HFFc6 (cell line): ENCODE results near the gene ZBTB16. TPM values are rescaled to one million over a fixed set of nuclear protein-coding genes. Genes with fewer than 3 reads are reported as not detected.

Experiments
- DNase-seq: peaks from one replicate; pipeline ENCODE4 v3.0.0-alpha.2; 2018
- H3K27ac Mint-ChIP-seq: 2 replicates; pipeline ENCODE4 v1.8.0; 2020; ENCODE audit warnings: mild to moderate bottlenecking, mixed read lengths
- H3K27me3 Mint-ChIP-seq: 2 replicates; pipeline ENCODE4 v1.8.0; 2021; ENCODE audit warnings: mild to moderate bottlenecking, moderate library complexity, mixed read lengths; ENCODE audit not compliant: insufficient read depth
- H3K36me3 Mint-ChIP-seq: 2 replicates; pipeline ENCODE4 v1.8.0; 2021; ENCODE audit warnings: low read depth, mixed read lengths
- H3K4me1 Mint-ChIP-seq: 2 replicates; pipeline ENCODE4 v1.8.0; 2020; ENCODE audit warnings: low read depth, mixed read lengths
- H3K4me3 Mint-ChIP-seq: 2 replicates; pipeline ENCODE4 v1.8.0; 2020; ENCODE audit warnings: mild to moderate bottlenecking, moderate library complexity, mixed read lengths
- H3K9me3 Mint-ChIP-seq: 2 replicates; pipeline ENCODE4 v1.8.0; 2020; ENCODE audit warnings: mild to moderate bottlenecking, mixed read lengths
- CTCF ChIP-seq: fragments of 200-600 bp; sonication (generic); IDR thresholded peaks from 2 replicates; pipeline ENCODE4 v1.5.0; 2021; ENCODE audit warnings: antibody characterized with exemption, mild to moderate bottlenecking
- total RNA-seq, 6 experiments: library from RNA; stranded (reverse); fragmentation: NEBNext Ultra II Directional; extraction: Animal tissue kit (Norgen Biotek cat#: 25700); gene quantifications; 2 replicates in 1 of 6; 3 replicates in 5 of 6; pipeline ENCODE4 v1.2.3, GENCODE V29; 2021

ZBTB16 gene
- total RNA-seq, 6 experiments from 2014 or later: not detected

DNA sequence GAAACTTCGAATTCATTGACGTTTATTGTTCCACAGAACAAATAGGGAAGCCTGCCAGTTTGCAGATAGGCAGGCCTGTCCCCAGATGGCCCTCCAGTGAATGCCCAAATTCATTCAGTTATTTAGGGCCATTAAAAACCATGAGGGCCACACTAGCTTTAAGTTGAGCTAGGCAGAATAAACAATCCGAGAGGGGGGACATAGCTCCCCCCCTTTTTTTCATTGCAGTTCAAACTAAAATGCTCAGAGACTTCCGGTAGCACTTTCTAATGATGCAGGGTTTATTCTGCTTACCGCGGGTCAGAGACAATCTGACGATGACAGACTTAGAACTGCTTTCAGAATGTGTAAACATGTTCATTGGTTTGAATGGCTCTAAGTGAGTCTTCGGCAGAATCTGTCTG is 72.0 kb downstream of the ZBTB16 start:
- peaks cover 37% of the 10 kb centered on the region for H3K27me3 Mint-ChIP-seq

DNA sequence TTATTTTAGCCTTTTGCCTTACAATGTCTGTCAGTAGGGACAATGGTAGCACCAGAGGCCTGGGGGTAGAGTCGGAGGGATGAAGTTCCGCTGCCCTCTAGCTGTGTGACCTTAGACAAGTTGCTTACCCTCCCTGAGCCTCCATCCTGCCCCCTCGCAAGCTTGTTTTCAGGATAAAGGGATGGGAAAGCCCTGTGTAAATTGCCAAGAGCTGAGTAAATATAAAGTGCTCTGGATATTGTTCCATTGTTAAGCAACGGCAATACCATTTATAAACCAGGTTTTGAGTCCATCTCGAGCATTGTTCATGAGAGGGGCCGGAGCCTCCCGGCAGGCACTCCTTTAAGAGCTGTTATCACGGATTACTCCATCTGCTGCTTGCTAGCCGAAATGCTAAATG is 72.9 kb downstream of the ZBTB16 start:
- peak overlapping the region; percentile 47; the same call in 1 of the 2 replicates for H3K27ac Mint-ChIP-seq
- H3K27me3 Mint-ChIP-seq: peaks cover 31% of the 10 kb centered on the region
- no peaks in the 10 kb centered on the region for H3K9me3 Mint-ChIP-seq
- H3K4me3 Mint-ChIP-seq: peak overlapping the region; percentile 36
- no peak; the same call in 1 of the 2 replicates for TF ChIP-seq CTCF
- H3K36me3 Mint-ChIP-seq: no peaks in the 10 kb centered on the region
- no peak for DNase-seq
- H3K4me1 Mint-ChIP-seq: peaks cover 58% of the 10 kb centered on the region

More for the DNA sequence above, 72.0 kb downstream of the ZBTB16 start:
- H3K4me1 Mint-ChIP-seq: peaks cover 50% of the 10 kb centered on the region
- H3K9me3 Mint-ChIP-seq: no peaks in the 10 kb centered on the region
- TF ChIP-seq CTCF: no peak
- no peak overlapping the region for H3K4me3 Mint-ChIP-seq
- no peak for DNase-seq
- H3K36me3 Mint-ChIP-seq: no peaks in the 10 kb centered on the region
- H3K27ac Mint-ChIP-seq: no peak overlapping the region

- Mint-ChIP-seq H3K9me3 (no peaks in the 10 kb centered on the region), H3K4me1 (peaks cover 58% of the 10 kb centered on the region), H3K27ac (peak overlapping the region; percentile 47; the same call in 1 of the 2 replicates), H3K27me3 (peaks cover 28% of the 10 kb centered on the region), H3K4me3 (peak overlapping the region; percentile 36), H3K36me3 (no peaks in the 10 kb centered on the region)
- peak; percentile 86 for DNase-seq
- no peak for TF ChIP-seq CTCF
Observed at GRCh38 chr11:114132944-114133394, 73.5 kb downstream of the ZBTB16 start.

- DNase-seq: no peak
- Mint-ChIP-seq H3K9me3 (no peaks in the 10 kb centered on the region), H3K27me3 (peaks cover 25% of the 10 kb centered on the region), H3K27ac (peak overlapping the region; percentile 51; the same call in 1 of the 2 replicates), H3K4me3 (no peak overlapping the region), H3K4me1 (peaks cover 58% of the 10 kb centered on the region), H3K36me3 (no peaks in the 10 kb centered on the region)
- peak; percentile 29; the same call in 1 of the 2 replicates for TF ChIP-seq CTCF
Observed at GRCh38 chr11:114133548-114134329, 74.2 kb downstream of the ZBTB16 start.

GRCh38 chr11:114134870-114135269 is 75.4 kb downstream of the ZBTB16 start:
- peaks cover 22% of the 10 kb centered on the region for H3K27me3 Mint-ChIP-seq
- H3K36me3 Mint-ChIP-seq: no peaks in the 10 kb centered on the region
- peak overlapping the region; percentile 82 for H3K27ac Mint-ChIP-seq
- peaks cover 67% of the 10 kb centered on the region for H3K4me1 Mint-ChIP-seq
- no peaks in the 10 kb centered on the region for H3K9me3 Mint-ChIP-seq
- H3K4me3 Mint-ChIP-seq: peak overlapping the region; percentile 42; the same call in 1 of the 2 replicates
- DNase-seq: peak; percentile 88
- no peak for TF ChIP-seq CTCF
